ENCODE data around the gene FIS1.
"Not testable (repeated sequence)": the region's sequence is repeated elsewhere in the genome, so short reads cannot be mapped to it uniquely, and the experiment has no call there.

Gene FIS1

DNA sequence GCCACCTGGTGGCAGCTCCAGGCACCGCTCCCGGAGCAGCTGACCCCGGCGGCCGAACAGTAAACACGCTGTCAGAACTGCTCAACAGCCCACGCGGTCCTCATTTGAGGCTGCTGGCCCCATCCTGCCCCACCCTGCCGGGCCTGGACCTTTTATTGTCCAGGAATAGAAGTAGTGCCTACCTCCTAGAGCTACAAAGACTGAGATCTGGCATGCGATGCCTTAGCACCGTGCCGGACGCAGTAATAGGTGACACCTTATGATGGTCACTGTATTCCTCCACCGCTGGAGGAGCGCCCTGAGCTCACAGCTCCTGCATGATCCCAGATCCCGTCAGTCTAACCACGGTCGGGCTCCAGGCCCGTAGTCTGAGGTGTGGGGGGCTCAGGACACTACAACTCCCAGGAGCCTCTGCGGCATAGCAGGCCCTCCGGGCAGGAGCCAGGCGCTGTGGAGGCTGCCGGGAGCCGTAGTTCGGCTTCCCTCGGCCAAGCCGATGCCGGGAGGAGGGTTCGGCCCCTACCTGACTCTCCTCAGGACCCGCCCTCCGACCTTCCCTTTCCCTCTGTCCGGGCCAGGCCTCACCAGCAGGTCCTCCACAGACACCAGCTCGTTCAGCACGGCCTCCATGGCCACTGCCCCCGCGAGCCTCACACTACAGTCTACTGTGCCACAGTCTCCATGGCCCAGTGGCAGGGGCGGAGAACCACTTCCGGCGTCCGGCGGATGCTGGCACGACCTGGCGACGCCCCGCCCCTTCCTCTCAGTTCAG, at the start of gene FIS1:
Gene FIS1, minus strand, starts transcription at position 707 of the 772 bp plus-strand sequence. Its CDS starts 77 bp downstream, at position 630.
- DNase-seq (ENCODE audit: low spot score) = peak; percentile 92

DNA sequence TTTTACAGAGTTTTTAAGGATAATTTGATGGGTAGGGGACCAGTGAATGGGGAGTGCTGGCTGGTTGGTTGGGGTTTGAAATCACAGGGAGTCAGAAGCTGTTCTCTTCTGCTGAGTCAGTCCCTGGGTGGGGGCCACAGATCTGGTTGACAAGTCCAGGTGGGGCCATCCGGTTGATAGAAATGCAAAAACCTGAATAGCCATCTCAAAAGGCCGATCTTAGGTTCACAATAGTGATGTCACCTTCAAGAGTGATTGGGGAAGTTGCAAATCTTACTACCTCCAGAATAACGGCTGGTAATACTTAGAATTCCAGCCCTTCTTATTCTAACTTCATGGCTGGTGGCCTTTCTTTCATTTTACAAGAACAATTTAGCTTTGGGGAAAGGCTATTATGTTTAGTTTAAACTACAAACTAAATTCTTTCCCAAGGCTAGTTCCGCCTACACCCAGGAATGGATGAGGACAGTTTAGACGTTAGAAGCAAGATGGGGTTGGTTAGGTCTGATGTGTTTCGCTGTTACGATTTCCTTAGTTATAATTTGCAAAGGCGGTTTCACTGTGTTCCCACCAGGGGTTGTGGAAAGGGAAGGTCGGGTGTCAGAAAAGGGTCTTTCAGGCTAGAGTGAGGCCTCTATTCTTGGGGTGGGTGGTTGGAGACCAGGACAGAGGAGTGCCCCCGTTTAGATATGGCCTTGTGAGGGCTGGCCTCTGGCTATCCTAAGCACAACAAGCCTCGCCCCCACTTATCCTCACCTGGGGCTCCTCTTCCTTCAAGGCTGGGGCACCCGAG, 49.4 kb upstream of the FIS1 start:
- no peak for DNase-seq (ENCODE audit: low spot score)

DNA sequence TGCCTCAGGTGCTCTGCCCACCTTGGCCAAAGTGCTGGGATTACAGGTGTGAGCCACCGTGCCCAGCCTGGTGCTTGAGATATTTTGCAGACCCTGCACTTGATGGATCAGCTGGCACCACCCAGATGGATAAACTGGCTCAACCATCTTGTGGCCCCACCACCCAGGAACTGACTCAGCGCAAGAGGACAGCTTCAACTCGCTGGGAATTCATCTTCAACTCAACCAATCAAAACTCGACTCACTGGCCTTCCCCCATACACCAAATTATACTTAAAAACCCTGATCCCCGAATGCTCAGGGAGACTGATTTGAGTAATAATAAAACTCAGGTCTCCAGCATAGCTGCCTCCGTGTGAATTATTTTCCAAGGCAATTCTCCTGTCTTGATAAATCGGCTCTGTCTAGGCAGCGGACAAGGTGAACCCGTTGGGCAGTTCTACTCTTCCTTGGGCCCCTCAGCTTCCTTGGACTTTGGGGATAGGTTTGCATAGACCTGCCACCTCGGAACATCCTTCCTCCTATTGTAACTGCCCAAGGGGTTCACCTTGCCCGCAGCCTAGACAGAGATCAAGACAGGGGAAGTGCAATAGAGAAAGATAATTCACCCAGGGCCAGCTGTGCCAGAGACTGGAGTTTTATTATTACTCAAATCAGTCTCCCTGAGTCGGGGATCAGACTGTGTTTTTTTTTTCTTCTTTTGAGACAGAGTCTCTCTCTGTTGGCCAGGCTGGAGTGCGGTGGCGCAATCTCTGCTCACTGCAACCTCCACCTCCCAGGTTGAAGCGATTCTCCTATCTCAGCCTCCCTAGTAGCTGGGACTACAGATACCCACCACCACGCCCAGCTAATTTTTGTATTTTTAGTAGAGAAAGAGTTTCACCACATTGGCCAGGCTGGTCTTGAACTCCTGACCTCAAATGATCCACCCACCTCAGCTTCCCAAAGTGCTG, 48.5 kb upstream of the FIS1 start:
- not testable (repeated sequence) for DNase-seq (ENCODE audit: low spot score)

DNA sequence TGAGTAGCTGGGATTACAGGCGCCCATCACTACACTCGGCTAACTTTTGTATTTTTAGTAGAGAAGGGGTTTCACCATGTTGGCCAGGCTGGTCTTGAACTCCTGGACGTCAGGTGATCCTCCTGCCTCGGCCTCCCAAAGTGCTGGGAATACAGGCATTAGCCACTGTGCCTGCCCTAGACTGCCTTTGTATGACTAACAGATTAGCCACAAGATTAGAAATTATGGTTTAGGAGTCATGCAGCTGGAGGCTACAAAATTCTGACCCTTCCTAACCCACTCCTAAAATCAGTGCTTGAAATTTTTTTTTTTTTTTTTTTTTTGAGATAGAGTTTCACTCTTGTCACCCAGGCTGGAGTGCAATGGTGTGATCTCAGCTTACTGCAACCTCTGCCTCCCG, 47.7 kb upstream of the FIS1 start:
- not testable (repeated sequence) for DNase-seq (ENCODE audit: low spot score)

DNA sequence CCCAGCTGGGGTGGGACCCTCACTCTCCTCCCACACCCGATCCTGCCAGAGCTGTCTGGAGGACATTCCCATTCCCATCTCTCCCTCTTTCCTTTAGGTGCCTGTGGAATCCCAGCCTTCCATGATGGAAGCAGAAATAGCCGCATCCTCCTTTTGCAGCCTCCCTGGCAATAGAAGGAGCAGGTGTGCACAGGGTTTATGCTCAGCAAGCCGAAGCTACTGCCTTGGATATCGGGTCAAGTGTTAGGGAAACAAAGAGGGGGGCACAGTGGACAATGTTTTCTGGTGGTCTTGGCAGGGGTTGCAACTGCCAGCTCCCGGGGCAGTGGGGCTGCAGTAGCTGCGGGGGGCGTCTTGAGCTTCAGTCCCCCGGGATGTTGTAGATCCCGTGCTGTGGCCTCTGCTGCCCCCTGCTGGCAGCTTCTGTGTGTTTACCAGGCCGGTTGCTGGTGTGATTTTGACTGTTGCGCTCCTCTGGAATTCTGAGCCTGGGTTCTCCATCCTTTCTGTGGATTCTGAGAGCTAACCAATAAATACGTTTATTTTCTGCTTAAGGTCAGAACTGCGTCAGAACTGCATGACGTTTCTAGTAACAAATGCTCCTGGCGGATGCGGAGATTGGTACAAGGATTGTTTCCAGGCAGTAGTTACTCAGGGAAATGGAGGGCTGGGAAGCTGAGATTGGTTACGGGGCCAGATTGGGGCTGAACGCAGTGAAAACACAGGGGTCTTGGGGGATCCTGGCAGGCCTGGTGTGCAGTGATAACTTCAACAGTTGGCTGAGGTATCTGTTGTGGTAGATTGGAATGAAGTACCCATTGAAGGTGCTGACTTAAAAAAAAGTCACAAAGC, 45.5 kb upstream of the FIS1 start:
- not testable (repeated sequence) for DNase-seq (ENCODE audit: low spot score)

DNA sequence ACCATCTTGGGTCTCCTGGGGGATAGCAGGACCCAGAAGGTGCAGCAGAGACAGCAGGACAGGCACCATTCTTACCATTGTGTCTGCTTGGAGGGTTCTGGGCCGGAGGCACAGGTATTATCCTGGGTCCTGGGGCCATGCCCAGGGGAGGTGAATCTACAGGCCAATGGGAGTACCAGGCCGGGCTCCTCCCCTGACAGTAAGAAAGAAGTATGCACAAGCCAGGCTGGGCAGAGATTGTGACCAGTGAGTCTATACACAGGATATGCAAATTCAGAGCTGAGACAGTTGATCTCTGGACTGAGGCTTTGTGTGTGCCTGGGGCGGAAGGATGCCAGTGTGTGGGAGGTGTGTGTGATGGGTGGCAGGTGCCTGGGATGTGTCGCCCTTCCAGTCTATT, 44.8 kb upstream of the FIS1 start:
- not testable (repeated sequence) for DNase-seq (ENCODE audit: low spot score)

DNA sequence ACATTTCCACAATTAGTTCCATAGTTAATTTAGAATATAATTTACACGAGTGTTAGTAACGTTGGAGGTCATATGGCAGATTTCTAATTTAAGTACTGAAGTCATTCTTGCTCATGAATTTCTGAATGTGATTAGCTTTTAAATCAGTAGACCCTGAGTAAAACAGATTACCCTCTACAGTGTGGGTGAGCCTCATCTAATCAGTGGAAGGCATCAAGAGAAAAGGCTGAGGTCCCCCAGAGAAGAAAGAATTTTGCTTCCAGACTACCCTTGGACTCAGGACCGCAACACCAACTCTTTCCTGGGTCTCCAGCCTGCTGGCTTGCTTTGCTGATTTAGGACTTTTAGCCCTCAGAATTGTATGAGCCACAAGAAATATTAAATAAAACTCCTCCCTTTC, 43.6 kb upstream of the FIS1 start:
- DNase-seq (ENCODE audit: low spot score) = no peak

DNA sequence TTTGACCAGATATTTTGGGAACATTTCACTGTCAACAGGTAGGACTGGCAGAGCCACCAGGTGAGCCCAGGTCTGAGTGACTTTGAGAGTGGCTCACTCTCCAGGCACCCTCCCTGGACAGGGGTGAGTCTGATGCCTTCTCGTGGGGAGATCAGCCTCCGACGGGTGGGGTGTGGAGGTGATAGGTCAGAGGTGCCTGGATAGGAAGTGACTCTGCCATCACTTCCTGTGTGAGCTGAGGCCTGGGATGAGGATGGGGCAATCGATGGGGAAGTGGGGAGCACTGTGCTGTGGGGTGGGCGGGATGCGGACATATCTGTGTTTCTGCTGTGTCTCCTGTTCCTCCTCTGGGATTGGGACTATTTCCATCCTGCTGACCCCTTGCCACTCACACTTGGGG, 42.2 kb upstream of the FIS1 start:
- DNase-seq (ENCODE audit: low spot score) = no peak

DNA sequence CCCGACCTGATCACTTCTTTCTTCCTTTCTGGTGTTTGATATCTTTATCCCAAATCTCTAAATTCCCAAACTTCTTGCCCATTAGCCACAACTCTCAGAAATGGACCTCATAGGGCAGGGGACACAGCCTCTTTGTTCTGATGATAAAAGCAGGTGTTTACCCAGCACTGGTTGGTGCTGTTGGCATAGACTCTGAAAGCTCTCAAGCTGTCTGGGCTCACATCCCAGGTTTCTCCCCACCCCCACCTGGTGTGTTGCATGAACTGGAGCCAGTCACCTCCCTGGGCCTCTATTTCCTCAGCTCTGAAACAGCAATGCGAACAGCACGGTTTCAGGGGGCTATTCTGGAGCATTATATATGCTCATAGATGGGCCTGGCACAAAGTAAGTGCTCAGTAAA, 41.0 kb upstream of the FIS1 start:
- not testable (repeated sequence) for DNase-seq (ENCODE audit: low spot score)

DNA sequence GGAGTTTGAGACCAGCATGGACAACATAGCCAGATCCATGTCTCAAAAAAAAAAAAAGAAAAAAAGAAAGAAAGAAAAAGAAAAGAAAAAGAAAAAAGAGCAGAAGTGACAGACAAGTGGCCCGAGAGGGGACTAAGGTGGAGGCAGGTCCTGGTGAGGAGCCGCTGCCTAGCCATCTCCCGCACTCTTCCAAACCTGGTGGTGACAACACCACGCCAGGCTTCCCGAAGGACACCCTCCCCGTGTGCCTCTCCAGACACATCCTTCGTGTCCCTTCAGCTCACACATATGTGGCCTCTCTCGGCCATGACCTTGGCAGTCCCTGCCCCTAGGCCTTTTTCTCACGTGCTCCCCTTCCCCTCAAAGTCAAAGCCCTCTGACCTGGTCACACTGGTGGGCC, 40.3 kb upstream of the FIS1 start:
- DNase-seq (ENCODE audit: low spot score) = no peak

DNA sequence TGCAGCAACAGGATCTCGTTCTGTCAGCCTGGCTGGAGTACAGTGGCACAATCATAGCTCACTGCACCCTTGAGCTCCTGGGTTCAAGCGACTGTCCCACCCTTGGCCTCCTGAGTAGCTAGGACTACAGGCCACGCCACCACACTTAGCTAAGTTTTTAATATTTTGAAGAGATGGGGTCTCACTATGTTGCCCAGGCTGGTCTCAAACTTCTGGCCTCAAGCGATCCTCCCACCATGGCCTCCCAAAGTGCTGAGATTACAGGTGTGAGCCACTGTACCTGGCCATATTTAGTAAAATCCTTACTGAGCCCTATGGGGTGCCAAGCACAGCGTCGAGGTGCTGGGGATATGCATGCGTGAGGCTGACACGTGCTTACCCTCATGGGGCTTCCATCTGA, 36.0 kb upstream of the FIS1 start:
- not testable (repeated sequence) for DNase-seq (ENCODE audit: low spot score)

DNA sequence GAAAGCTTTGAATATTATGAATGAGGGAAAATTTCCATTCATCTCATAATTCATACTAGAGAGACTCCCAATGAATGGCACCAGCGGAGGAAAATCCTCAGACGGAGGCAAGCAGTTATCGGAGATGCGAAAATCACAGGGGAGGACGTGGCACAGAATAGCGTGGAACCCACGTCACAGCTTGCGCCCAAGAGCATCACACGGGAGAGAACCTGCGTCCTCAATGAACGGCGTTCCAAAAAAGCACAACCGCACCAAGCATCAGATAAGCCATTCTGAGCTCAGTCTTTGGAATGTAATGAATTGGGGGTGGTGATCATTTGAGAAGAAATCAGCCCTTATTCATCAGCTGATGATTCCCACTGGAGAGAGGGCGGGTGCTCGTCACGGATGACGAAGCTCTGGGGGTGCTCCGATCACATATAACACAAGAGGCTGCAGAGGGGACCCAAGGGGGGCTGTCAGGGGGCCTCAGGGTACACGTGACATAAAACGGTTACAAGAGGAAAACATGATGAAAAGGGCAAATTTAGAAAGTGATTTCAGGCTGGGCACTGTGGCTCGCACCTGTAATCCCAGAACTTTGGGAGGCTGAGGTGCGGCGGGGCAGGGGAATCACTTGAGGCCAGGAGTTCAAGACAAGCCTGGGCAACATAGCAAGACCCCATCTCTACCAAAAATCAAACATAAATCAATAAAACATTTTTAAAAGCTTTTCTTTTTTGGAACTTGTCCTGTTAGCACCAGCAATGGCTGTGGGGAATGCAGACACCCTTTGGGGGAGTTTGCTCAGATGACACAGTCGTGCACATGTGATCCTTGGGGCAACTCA, 33.8 kb upstream of the FIS1 start:
- no peak for DNase-seq (ENCODE audit: low spot score)

DNA sequence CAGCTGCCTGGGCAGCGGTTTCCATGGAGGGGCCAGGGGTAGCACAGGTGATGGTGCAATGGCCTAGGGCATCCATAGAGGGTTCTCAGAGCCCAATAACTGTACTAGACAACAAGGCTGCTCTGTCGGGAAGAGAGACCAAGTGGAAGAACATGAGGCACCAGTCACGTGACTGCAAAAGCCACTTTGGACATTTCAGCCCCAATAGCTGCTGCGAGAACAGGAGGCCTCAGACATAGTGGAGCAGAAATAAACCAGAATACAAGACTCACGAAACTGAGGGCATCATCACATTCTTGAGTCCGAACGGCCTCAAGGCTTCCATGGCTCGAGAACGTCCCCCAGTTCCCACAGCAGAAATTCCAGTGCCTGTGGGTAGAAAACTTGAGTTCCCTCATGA, 32.3 kb upstream of the FIS1 start:
- DNase-seq (ENCODE audit: low spot score) = no peak

DNA sequence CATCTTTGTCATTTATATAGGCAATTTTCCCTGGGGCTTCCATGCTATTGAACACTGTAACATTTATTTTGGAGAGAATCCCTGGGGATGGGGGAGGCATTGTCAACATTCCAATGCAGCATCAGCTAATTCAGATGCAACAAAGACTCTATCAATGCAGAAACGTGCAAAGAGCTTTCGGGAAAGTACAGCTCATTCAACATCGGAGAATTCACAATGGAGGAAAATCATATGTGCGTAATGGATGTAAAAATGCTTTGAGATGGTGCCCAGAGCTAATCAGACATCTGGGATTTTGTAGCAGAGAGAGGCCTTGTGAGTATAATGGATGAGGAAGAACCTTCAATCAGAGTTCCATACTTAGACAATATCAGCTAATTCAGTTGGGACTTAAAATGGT, 28.3 kb upstream of the FIS1 start:
- DNase-seq (ENCODE audit: low spot score) = no peak

DNA sequence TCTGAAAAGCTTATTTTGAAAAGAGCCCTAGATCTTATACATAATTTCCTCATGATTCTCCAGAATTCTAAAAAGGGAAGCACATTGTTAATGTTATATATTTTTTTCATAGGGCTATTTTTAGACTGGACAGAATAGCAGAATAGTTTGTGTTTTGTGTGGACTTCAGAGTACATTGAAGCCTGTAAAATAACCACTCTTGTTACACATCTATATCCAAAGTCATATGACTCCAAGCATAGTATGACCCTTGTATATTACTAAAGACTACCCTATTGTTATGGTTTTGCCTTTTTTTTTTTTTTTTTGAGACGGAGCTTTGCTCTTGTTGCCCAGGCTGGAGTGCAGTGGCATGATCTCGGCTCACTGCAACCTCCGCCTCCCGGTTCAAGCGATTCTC, 26.1 kb upstream of the FIS1 start:
- DNase-seq (ENCODE audit: low spot score) = no peak

DNA sequence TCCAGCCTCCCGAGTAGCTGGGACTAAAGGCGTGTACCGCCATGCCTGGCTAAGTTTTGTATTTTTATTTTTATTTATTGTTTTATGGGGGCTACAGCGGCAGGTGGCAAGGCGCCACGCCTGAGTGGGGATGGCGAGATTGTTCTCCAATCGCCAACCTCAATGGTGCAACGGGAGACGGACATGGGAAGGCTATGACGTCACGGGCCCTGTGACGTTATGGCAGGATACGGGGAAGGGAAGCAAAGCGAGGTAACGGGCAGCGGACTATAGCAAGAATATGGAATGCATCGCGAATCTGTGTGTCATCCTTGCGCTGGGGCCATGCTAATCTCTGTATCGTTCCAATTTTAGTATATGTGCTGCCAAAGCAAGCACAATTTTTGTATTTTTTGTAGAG, 24.8 kb upstream of the FIS1 start:
- DNase-seq (ENCODE audit: low spot score) = no peak

DNA sequence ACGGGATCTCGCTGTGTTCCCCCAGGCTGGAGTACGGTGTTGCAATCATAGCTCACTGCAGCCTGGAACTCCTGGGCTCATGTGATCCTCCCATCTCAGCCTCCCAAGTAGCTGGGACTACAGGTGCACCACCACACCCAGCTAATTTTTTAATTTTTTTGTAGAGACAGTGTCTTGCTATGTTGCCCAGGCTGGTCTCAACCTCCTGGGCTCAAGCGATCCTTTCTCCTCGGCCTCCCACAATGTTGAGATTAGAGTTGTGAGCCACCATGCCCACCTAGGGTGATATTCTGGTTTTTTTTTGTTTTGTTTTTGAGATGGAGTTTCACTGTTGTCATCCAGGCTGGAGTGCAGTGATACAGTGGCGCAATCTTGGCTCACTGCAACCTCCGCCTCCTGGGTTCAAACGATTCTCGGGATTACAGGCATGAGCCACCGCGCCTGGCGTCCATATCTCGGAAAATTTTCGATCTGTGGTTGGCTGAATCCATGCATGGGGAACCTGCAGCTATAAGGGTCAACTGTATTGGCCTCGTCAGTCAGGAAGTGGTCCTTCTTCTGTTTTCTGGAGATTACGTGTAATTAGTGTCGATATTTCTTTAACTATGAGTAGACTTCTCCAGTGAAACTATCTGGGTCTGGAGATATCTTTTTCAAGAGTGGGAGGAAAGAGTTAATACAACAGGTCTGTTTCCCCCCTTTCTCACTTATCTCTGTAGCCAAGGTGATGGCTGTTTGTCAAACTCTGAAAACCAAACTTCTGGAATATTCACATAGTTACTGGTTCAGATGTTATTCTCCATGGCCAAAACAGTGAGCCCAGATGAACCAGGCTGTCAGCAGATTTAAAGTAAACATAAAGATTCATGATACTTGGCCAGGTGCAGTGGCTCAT, 21.0 kb upstream of the FIS1 start:
- no peak for DNase-seq (ENCODE audit: low spot score)

DNA sequence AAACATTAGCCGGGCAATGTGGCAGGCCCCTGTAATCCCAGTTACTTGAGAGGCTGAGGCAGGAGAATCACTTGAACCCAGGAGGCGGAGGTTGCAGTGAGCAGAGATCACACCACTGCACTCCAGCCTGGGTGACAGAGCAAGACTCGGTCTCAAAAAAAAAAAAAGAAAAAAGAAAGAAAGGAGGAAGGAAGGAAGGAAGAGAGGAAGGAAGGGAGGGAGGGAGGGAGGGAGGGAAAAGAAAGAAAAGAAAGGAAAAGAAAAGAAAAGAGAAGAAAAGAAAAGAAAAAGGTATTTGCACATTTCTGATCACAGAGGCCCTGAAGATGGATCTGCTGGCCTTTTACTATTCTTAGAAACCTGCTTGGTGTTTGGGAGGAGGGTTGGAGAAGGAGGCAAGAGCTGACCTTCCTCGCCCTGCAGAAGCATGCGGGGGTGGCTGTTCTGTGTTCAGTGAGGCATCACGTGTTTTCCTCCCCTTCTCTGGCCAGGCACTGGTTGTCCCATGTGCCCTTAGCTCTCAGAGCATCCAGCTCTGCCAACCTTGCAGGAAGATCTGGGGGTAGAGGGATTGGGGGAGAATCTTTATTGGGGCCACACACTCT, 19.3 kb upstream of the FIS1 start:
- not testable (repeated sequence) for DNase-seq (ENCODE audit: low spot score)

DNA sequence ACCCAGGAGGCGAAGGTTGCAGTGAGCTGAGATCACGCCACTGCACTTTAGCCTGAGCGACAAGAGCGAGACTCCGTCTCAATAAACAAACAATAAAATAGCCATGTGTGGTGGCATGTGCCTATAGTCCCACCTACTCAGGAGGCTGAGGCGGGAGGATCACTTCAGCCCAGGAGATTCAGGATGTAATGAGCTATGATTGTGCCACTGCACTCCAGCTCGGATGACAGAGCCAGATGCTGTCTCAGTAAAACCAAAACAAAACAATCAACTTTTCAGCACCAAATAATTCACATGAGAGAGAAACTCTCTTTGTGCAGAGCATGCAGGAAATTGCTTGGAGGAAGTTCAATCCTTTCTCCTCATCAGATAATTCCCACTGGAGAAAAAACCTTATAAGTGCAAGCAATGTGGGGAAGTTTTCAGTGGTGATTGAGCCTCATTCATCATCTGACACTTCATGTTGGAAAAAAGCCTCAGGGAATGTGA, 13.4 kb upstream of the FIS1 start:
- DNase-seq (ENCODE audit: low spot score) = no peak
